ENCODE measurements around the gene ZC3HAV1L. TPM values are rescaled to one million over a fixed set of nuclear protein-coding genes. Genes with fewer than 3 reads are reported as not detected.

Gene ZC3HAV1L
- total and polyA plus RNA-seq, 7 experiments from 2014 or later, result 0.13 to 26.7 (median 0.59) TPM; not detected in 1

Other genes with a start within 250 kb of the ZC3HAV1L start
- 1 to 10 TPM in 1 of 5 experiments, not detected in 4; 1.3 TPM for gene TMEM213, start 238.0 kb downstream of the ZC3HAV1L start, total RNA-seq
- gene TMEM213, start 238.0 kb downstream of the ZC3HAV1L start, polyA plus RNA-seq, result not detected
- not detected for gene ATP6V0A4, start 237.8 kb downstream of the ZC3HAV1L start, total RNA-seq
- not detected for gene ATP6V0A4, start 237.8 kb downstream of the ZC3HAV1L start, polyA plus RNA-seq
- under 1 TPM in 4 of 5 experiments, not detected in 1; 0.16 to 0.56 (median 0.25) TPM for gene KIAA1549, start 54.7 kb downstream of the ZC3HAV1L start, total RNA-seq
- not detected for gene KIAA1549, start 54.7 kb downstream of the ZC3HAV1L start, polyA plus RNA-seq
- gene ZC3HAV1, start 73.7 kb upstream of the ZC3HAV1L start, total RNA-seq, result 100 to 1,000 TPM; 129 to 181 (median 152) TPM
- 100 to 1,000 TPM; 165 to 249 TPM for gene ZC3HAV1, start 73.7 kb upstream of the ZC3HAV1L start, polyA plus RNA-seq
- gene UBN2, start 195.2 kb upstream of the ZC3HAV1L start, total RNA-seq, result 10 to 100 TPM; 16.2 to 31.2 (median 20.5) TPM
- 1 to 10 TPM; 1.1 to 2.7 TPM for gene UBN2, start 195.2 kb upstream of the ZC3HAV1L start, polyA plus RNA-seq

Data from naive thymus-derived CD4-positive, alpha-beta T cell (primary cell).